HCT116 (cell line): ENCODE measurements around the gene KIF5C. TPM values are rescaled to one million over a fixed set of nuclear protein-coding genes. Genes with fewer than 3 reads are reported as not detected.

Experiments used
- ATAC-seq: fragments of 200-7000 bp; cut with Tn5 transposase; 2 replicates; pipeline ENCODE4 v1.9.1; 2020; ENCODE audit warnings: mild to moderate bottlenecking, moderate library complexity
- BruUV-seq: library from RNA; stranded (reverse); fragments of 400-500 nt; replicated peaks from 2 replicates; lab custom pipeline; 2021; lab: Mats Ljungman, UMichigan
- CTCF ChIA-PET: fragments of 300-600 bp; sonication (Branson Sonifier 250); formaldehyde crosslinking; loops from one replicate; lab custom pipeline; 2021; ENCODE audit warnings: antibody characterized with exemption; lab: Charles Lee
- POLR2A ChIA-PET: fragments of 300-600, 350-600 bp; sonication (Branson Sonifier 250); formaldehyde crosslinking; loops from one replicate; lab custom pipeline; 2021; ENCODE audit warnings: antibody characterized with exemption; lab: Charles Lee
- RAD21 ChIA-PET, 2 experiments: fragments of 300-600 bp; sonication (Branson Sonifier 250); formaldehyde crosslinking; loops; one replicate each; lab custom pipeline; 2023; ENCODE audit warnings: low total read pairs in 2 of 2; ENCODE audit not compliant: uncharacterized antibody in 2 of 2, unreplicated experiment in 2 of 2, low non-redundant PET in 1 of 2; lab: Charles Lee
- DNase-seq: peaks from one replicate; pipeline ENCODE4 v3.0.0-alpha.2; 2010; ENCODE audit warnings: low read depth, low spot score
- H2AFZ ChIP-seq: fragments of 200-600 bp; shearing (Covaris generic), sonication (generic); 2 replicates; pipeline ENCODE4 v1.6.1; 2017; ENCODE audit warnings: low read depth, mixed run types, mixed read lengths, antibody characterized with exemption, low read length; ENCODE audit not compliant: poor library complexity, severe bottlenecking
- H3K27ac ChIP-seq: 2 replicates; pipeline ENCODE4 v1.5.1; 2012; ENCODE audit warnings: low read depth, low read length
- H3K27me3 ChIP-seq: fragments of 200-600 bp; sonication (generic); 2 replicates; pipeline ENCODE4 v1.6.1; 2016; ENCODE audit warnings: mixed run types, low read length, mixed read lengths; ENCODE audit not compliant: insufficient read depth
- H3K36me3 ChIP-seq, 2 experiments: fragments of 200-500 bp in 1 of 2; fragments of 200-600 bp in 1 of 2; sonication (Bioruptor generic) in 1 of 2; sonication (generic) in 1 of 2; 2 replicates each; pipeline versions ENCODE4 v1.5.1 to v1.6.1; 2014 to 2016; ENCODE audit warnings: low read length in 2 of 2, inconsistent platforms in 1 of 2, mixed read lengths in 1 of 2, mixed run types in 1 of 2; ENCODE audit not compliant: insufficient read depth in 2 of 2, control insufficient read depth in 1 of 2
- H3K4me1 ChIP-seq, 2 experiments: fragments of 200-600 bp in 1 of 2; sonication (generic) in 1 of 2; 2 replicates each; pipeline versions ENCODE4 v1.5.1 to v1.6.1; 2012 to 2017; ENCODE audit warnings: low read length in 2 of 2, inconsistent platforms in 1 of 2, mild to moderate bottlenecking in 1 of 2, mixed read lengths in 1 of 2, mixed run types in 1 of 2, moderate library complexity in 1 of 2; ENCODE audit not compliant: insufficient read depth in 2 of 2, control insufficient read depth in 1 of 2
- H3K4me2 ChIP-seq: fragments of 200-600 bp; sonication (generic); 2 replicates; pipeline ENCODE4 v1.6.1; 2017; ENCODE audit warnings: mixed run types, low read length, mixed read lengths
- H3K4me3 ChIP-seq, 2 experiments: fragments of 200-600 bp in 1 of 2; sonication (generic) in 1 of 2; replicated peaks in 1 of 2; 2 replicates each; pipeline ENCODE4 v1.5.1; 2011 to 2016; ENCODE audit warnings: low read length in 2 of 2, control low read depth in 1 of 2, low read depth in 1 of 2, mild to moderate bottlenecking in 1 of 2, mixed read lengths in 1 of 2, mixed run types in 1 of 2
- H3K79me2 ChIP-seq: fragments of 200-600 bp; sonication (generic); 2 replicates; pipeline ENCODE4 v1.6.1; 2017; ENCODE audit warnings: mild to moderate bottlenecking, mixed run types, low read length, moderate library complexity, mixed read lengths; ENCODE audit not compliant: insufficient read depth
- H3K9ac ChIP-seq: fragments of 200-600 bp; sonication (generic); 2 replicates; pipeline ENCODE4 v1.6.1; 2016; ENCODE audit warnings: low read length, mixed read lengths
- H3K9me2 ChIP-seq: fragments of 200-600 bp; sonication (generic), shearing (Covaris generic); 2 replicates; pipeline ENCODE4 v1.6.1; 2017; ENCODE audit warnings: mixed run types, mild to moderate bottlenecking, moderate library complexity; ENCODE audit not compliant: insufficient read depth
- H3K9me3 ChIP-seq, 2 experiments: fragments of 200-500 bp in 1 of 2; fragments of 200-600 bp in 1 of 2; sonication (Bioruptor generic) in 1 of 2; sonication (generic) in 1 of 2; 2 replicates each; pipeline ENCODE4 v1.6.1; 2014 to 2017; ENCODE audit warnings: low read length in 2 of 2, mixed read lengths in 2 of 2, inconsistent platforms in 1 of 2, low read depth in 1 of 2, mild to moderate bottlenecking in 1 of 2, mixed run types in 1 of 2, moderate library complexity in 1 of 2; ENCODE audit not compliant: control insufficient read depth in 1 of 2, insufficient read depth in 1 of 2
- H4K20me1 ChIP-seq: fragments of 200-600 bp; sonication (generic), shearing (Covaris generic); 2 replicates; pipeline ENCODE4 v1.6.1; 2017; ENCODE audit warnings: mixed run types, mild to moderate bottlenecking, moderate library complexity; ENCODE audit not compliant: insufficient read depth
- ATF3 ChIP-seq: IDR thresholded peaks from 2 replicates; pipeline ENCODE4 v1.6.1; 2012
- CBX3 ChIP-seq: IDR thresholded peaks from 2 replicates; pipeline ENCODE4 v1.6.1; 2012; ENCODE audit warnings: low read depth
- CEBPB ChIP-seq: IDR thresholded peaks from 2 replicates; pipeline ENCODE4 v1.6.1; 2012; ENCODE audit warnings: low read depth
- EGR1 ChIP-seq: IDR thresholded peaks from 2 replicates; pipeline ENCODE4 v1.6.1; 2012; ENCODE audit warnings: low read depth
- EZH2phosphoT487 ChIP-seq: fragments of 200-600 bp; IDR thresholded peaks from 2 replicates; pipeline ENCODE4 v1.6.1; 2018; ENCODE audit warnings: antibody characterized with exemption, borderline replicate concordance
- FOSL1 ChIP-seq: IDR thresholded peaks from 2 replicates; pipeline ENCODE4 v1.6.1; 2012; ENCODE audit warnings: low read depth
- JUND ChIP-seq: IDR thresholded peaks from 2 replicates; pipeline ENCODE4 v1.6.1; 2012
- POLR2AphosphoS5 ChIP-seq: IDR thresholded peaks from 2 replicates; pipeline ENCODE4 v1.6.1; 2011; ENCODE audit warnings: mild to moderate bottlenecking, low read depth, low read length, moderate library complexity
- RAD21 ChIP-seq: IDR thresholded peaks from 2 replicates; pipeline ENCODE4 v1.6.1; 2012; ENCODE audit warnings: low read depth, mild to moderate bottlenecking
- REST ChIP-seq: IDR thresholded peaks from 2 replicates; pipeline ENCODE4 v1.6.1; 2012; ENCODE audit warnings: low read depth
- SIN3A ChIP-seq: IDR thresholded peaks from 2 replicates; pipeline ENCODE4 v1.6.1; 2012; ENCODE audit warnings: low read depth
- SRF ChIP-seq: IDR thresholded peaks from 2 replicates; pipeline ENCODE4 v1.6.1; 2012; ENCODE audit warnings: low read depth
- TCF7L2 ChIP-seq: IDR thresholded peaks from 2 replicates; pipeline ENCODE4 v1.7.0; 2011; ENCODE audit warnings: borderline replicate concordance, inconsistent platforms; ENCODE audit not compliant: insufficient read depth, insufficient read length; ENCODE audit errors: extremely low read depth
- YY1 ChIP-seq: IDR thresholded peaks from 2 replicates; pipeline ENCODE4 v1.6.1; 2011; ENCODE audit warnings: low read length, low read depth, moderate library complexity, mild to moderate bottlenecking; ENCODE audit not compliant: insufficient replicate concordance; ENCODE audit errors: extremely low read depth
- ZBTB33 ChIP-seq: IDR thresholded peaks from 2 replicates; pipeline ENCODE4 v1.6.1; 2011; ENCODE audit warnings: mild to moderate bottlenecking, low read length, moderate library complexity; ENCODE audit not compliant: insufficient replicate concordance; ENCODE audit errors: extremely low read depth
- ZFX ChIP-seq: fragments of 450-650 bp; IDR thresholded peaks from 2 replicates; pipeline ENCODE4 v1.6.1; 2017
- ZNF274 ChIP-seq: fragments of 200-500 bp; sonication (Bioruptor generic); IDR thresholded peaks from 2 replicates; pipeline ENCODE4 v1.6.1; 2014; ENCODE audit warnings: mild to moderate bottlenecking, low read depth, low read length, inconsistent platforms
- intact Hi-C: fragments of 100-400 bp; cut with micrococcal nuclease; formaldehyde crosslinking; loops from 2 replicates; pipeline ENCODE4 v1.10.0; 2022
- total RNA-seq: library from RNA; stranded (reverse); gene quantifications from one replicate; pipeline ENCODE4 v1.2.1, GENCODE V29; 2021; ENCODE audit not compliant: unreplicated experiment

Gene KIF5C
- total RNA-seq, 1 experiment from 2014 or later: 6.5 TPM

- DNase-seq: no peak
- no peaks in the 10 kb centered on the region for H3K9me2 ChIP-seq
- H3K79me2 ChIP-seq: no peaks in the 10 kb centered on the region
- TF ChIP-seq REST (no peak), EZH2phosphoT487 (no peak), YY1 (no peak), CEBPB (no peak), RAD21 (no peak), ZBTB33 (no peak), ATF3 (no peak), POLR2AphosphoS5 (no peak), ZFX (no peak), SIN3A (no peak), TCF7L2 (no peak), EGR1 (no peak), JUND (no peak), FOSL1 (no peak), ZNF274 (no peak), SRF (no peak), CBX3 (no peak)
- ChIA-PET CTCF (no interaction called here), POLR2A (no interaction called here), RAD21 (no interaction called here)
- no peaks in the 10 kb centered on the region for H4K20me1 ChIP-seq
- BruUV-seq: no TSS peak
- no peaks in the 10 kb centered on the region for H3K27me3 ChIP-seq
- H3K9me3 ChIP-seq: no peaks in the 10 kb centered on the region
- no peak overlapping the region for H3K4me3 ChIP-seq
- H2AFZ ChIP-seq: no peak overlapping the region
- no peak overlapping the region for H3K9ac ChIP-seq
- ATAC-seq: no peak
- no peak overlapping the region for H3K27ac ChIP-seq
- H3K4me1 ChIP-seq: no peaks in the 10 kb centered on the region; a peak in 1 of 4 replicates
- H3K36me3 ChIP-seq: no peaks in the 10 kb centered on the region
- intact Hi-C loops: no loop called here
- no peak overlapping the region for H3K4me2 ChIP-seq
These were observed 29.0 kb downstream of the KIF5C start for GRCh38 chr2:148903979-148904378.
